Inflammatory macrophage treated with lipopolysaccharide for 1 hour (primary cell): ENCODE data around the gene OMP.

Experiments
- DNase-seq, 2 donors: peaks; one replicate each; pipeline ENCODE4 v3.0.0-alpha.2; 2020 to 2022

The OMP gene

DNA sequence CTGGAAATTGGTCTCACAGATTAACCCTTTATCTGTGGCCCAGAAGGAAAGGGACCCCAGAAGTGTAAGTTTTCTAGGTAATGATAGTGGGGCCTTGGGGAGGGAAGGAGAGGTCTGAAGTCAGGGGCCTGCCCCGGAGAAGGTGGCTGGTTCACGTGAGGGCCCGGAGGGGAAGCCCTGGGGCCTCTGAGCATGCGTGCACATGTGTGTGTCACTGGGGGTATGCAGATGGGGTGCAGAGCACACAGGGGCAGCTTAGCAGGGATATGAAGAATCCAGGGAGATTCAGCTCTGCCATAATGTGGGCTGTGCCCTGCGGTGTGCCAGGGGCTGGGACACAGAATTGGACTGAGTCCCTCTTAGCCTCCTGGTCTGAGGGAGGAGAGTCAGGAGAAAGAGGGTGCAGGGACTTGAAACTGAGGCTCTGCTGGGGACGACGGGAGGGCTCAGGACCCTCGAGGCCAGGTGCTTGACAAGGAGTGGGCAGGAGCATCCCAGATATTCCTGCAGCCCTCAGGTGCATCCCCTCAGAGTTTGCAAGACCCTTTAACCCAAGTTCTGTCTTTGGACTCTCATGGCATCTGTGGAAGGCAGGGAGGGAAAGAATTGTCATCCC lies 40.9 kb downstream of the OMP start:
- DNase-seq: no peak

DNA sequence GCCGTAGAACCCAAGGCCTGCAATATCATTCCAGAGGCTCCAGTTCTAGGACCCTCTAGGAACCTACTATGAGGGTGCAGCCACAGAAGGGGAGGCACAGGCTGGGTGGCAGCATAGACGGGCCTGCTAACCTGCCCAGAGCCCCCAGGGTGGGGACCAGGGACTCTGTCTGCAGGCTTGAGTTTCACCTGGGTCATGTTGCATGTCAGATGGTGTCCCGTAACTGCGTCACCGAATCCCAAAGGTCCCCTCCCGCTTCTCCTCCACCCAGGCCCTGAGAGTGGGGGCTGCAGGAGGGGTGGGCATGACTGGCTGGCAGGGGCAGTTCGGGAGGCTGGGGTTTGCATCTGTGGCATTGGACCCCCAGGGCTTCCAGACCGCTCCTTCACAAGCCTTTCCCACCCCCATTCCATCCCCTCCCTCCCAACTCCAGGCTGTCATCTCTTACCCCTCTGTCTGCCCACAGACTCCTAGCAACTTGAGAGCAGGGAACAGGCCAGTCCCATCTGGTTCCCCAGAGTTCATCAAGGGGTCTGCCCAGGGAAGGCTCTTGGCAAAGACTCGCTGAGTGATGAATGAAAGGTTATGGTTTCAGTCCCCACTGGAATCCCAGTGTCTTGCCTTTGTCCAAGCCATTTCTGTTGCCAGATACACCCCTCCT lies 41.7 kb downstream of the OMP start:
- DNase-seq: no peak

DNA sequence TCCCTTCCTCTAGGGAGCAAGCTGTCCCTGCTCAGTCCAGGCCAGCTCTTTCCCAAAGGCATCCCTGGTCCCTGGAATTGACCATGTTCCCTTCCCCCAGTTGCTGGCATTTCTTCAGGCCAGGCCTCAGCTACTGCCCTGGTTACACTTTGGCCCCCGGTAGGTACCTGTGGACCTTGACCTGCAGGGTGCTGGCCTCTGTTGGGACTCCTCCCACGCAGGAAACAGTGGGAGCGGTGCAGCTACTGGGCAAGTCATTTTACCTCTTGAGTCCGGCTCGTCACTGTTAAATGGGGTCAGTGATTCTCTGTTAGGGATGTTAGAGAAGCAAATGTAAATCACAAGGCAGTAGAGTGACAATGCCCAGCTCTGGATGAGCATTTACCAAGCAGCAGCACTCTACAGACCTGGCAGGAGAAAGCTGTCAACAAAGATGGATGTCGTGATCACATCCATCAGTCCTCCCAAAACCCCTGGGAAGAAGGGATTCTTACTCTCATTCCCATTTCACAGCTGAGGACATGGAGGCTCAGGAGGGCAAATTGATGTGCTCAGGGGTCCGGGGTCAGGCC lies 42.3 kb downstream of the OMP start:
- DNase-seq: no peak

DNA sequence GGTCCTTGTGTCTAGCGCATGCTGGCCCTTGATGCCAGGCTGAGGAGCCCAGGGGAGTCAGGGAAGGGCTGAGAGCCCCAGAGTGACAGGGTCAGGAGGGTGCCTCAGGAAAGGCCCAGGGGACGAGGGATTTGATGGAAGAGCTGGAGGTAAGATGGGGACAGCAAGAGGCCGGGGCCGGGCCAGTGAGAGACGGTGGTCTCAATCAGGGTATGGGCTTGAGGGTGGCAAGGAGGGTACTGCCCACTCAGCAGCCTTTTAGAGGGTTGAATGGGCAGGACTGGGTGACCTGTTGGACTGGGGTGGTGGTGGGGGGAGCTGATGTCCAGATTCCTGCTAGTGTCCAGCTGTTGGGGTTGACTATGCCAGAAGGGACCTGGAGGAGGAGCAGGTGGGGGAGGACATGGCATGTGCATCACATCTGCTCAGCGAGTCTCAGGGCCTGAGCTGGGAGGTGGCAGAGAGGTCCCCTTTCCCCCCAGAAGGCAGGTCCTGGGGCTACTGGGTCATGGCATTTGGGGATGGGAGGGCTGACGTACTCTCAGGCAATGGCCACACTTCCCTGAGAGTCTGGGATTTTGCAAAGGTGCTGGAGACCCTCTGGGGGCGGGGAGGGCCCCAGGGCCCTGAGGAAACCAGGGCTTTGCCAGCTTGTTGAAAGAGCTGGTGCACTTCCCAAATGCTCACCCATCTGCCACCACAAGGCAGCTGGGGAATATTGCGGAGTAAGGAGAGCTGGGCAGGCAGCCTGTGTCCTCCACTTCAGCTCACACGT lies 43.8 kb downstream of the OMP start:
- peak in 1 of 2 donors; percentile 11 for DNase-seq

DNA sequence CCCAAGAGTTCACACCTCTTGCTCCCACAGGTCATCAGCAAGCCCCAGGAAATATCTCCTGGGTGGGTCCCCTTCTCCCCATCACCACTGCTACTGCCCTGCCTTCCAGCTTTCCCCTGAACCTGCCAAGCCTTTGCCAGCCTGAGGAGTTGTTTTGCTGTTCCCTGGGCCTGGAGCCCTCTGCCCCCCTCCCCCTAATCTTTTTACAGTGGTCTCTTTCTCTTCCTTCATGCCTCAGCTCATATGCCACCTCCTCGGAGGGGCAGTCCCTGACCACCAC lies 44.3 kb downstream of the OMP start:
- DNase-seq: no peak

DNA sequence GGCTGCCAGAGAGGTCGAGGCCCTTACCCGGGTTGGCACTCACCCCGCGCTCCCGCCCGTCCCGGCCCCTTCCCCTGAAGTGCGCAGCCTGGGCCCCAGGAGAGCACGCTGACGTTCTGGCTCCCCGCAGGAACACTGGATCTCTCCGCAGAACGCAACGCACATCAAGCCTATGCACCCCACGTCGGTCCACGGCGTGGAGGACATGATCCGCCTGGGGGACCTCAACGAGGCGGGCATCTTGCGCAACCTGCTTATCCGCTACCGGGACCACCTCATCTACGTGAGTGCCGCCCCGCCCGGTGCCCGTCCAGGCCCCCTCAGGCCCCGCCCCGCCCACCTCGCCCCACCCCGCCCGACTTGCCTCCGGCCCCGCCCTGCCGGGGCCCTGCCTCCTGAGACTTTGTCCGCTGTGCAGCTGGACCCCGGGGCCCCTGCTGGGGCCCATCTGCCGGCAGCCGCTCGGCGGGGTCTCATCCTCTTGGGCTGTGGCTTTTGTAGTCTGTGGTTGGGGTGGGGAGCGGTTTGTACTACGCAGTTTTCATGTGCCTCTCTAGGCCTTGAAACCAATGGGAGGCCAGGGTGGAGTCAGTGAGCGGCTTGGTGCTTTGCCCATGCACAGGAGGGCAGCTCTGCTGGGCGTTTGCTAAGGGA lies 45.2 kb downstream of the OMP start:
- DNase-seq: no peak

DNA sequence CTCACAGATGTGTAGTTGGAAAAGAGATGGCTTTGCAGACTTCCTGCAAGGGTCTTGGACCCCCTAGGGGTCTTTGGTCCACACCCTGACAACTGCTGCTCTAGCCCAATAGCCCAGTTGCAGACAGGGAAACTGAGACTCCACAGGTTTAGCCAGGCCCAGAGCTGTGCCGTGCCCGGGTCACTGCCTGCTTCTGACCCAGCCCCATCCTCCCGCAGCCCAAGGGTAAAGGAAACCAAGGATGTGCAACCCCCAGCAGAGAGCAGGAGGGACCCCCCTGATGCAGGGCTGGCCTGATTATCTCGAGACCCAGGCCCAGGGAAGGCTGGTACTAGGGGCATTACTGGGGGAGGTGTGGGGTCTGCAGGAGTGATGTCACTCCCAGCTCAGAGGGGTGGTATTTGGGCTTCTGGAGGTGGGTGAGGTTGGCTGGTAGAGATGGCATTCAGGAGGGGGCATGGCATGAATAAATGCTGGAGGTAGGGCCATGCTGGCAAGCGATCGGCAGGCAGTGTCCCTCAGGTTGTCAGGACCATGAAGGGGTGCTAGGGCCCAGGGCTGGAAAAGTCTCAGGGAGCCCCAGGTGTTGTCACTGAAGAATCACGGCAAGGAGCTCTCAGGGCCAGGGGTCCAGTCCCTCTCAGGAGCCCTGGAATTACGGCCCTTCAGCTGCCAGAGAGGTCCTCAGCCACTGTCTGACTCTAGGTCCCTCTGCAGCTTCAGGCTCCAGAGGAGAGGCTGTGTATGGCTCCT lies 46.5 kb downstream of the OMP start:
- no peak for DNase-seq

DNA sequence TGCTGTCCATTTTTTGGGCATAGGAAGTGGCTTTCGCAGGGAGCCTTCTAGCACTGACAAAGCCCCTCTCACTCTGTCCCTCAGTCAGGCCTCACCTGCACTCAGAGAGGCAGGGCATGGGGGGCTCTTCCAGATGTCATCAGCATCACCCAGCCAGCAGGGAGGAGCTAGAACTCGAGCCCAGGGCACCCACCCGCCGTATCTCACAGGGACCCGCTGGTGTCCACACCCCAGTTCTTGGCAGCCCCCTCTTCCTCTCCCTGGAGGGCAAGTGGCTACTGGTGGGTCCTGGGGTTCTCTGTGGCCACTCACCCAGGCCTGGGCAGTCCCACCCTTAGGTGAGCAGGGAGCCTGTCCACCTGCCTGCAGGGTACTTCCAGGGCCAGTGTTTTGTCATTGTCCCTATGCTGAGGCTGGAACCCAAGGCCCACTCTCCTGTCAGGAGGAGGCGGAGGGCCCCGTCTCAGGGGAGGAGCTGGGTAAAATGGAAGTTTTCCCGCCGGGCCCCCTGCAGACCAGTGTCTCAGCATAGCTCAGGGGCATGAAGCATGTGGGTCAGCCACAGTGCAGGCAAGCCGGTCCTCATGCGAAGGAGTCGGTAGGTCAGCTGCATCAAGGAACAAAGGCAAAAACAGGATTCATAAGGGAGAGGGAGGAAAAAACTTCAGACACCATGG lies 47.2 kb downstream of the OMP start:
- no peak for DNase-seq

DNA sequence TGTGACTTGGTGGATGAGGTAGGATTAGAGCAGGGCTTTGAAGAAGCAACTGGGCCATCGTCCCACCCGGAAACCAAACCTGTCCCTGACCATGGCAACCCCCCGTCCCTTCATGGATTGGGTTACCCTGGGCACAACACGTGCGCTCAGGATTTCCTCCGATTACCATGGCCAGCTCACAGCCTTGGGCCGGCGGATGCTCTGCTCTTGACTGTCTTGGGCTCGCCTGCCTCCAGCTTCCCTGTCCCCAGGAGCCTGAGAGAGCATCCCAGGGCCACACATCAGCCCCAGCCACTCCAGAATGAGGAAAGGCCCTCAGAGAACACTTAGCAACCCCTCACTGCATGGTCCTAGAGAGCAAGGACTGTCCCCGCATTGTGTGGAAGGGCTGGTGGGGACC lies 48.2 kb downstream of the OMP start:
- no peak for DNase-seq

DNA sequence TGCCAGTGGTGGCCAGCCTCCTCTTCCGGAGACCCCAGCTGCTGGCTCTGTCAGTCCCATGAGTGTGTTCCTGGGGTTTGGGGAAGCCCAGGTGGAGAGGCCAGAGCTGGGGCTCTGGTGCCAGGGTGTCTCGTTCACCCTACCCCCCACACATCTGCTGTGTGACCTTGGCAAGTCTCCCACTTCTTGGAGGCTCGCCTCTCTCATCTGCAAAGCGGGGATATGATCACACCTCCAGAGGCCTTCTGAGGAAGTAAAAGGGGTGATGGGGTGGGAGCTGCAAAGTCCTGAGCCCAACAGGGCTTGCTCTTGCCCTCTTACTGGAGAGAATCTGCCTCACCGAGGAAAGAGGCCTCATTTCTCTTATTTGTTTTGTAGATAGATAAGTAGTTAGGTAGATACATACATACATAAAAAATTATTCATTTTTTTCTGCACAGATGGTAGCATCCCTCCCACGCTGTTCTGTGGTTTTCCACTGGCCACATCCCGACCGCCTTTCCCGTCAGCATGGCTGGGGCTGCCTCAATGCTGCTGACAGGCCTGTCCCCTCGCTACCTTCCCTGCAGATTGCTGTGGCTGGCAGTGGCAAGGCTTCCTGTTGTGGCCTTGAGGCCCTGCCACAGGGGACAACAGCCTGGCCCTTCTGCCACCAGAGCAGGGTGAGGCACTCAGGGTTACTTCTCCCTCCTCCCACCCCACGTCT lies 49.3 kb downstream of the OMP start:
- DNase-seq: peak in 1 of 2 donors; percentile 6

DNA sequence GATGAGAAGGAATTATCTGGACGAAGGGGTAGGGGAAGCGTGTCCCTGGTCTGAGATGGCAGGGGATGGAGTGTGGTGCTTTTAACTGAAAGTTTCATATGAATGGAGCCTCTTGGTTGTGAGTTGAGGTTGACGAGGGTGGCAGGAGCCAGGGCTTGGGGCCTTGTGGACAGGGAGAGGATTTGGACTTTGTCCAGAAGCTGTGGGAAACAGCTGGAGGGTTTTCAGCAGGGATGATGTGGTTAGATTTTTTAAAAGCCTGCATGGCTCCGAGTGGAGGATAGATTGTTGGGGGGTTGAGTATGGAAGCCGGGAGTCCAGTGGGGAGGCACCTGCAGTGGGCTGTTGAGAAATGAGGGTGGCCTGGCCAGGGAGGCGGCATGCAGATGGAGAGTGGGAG lies 50.2 kb downstream of the OMP start:
- no peak for DNase-seq
